ENCODE data around the gene HAUS8.
A peak's percentile ranks its signal among the peaks of the same experiment; 100 is the strongest.

The HAUS8 gene

GRCh38 chr19:17061691-17062090, 13.6 kb downstream of the HAUS8 start:
- no peaks in the 10 kb centered on the region for H3K9me3 ChIP-seq
- no peak overlapping the region for H3K4me3 ChIP-seq (ENCODE audit: low read depth in 1 of 2, low read length in 1 of 2)
- H3K4me1 ChIP-seq (ENCODE audit: control insufficient read depth in 1 of 2, insufficient read depth in 1 of 2, low read depth in 1 of 2, low read length in 1 of 2): peaks cover 10 to 19% of the 10 kb centered on the region in 2 experiments
- no peak for TF ChIP-seq CTCF (IDR thresholded peaks at IDR 0.05)
- peak overlapping the region; percentile 53 for H3K27ac ChIP-seq
- H3K27me3 ChIP-seq: no peaks in the 10 kb centered on the region
- peaks cover 24% of the 10 kb centered on the region for H3K36me3 ChIP-seq

- Histone ChIP-seq H3K4me3 (ENCODE audit: low read depth in 1 of 2, low read length in 1 of 2) (no peak overlapping the region), H3K36me3 (peaks cover 28% of the 10 kb centered on the region), H3K4me1 (ENCODE audit: control insufficient read depth in 1 of 2, insufficient read depth in 1 of 2, low read depth in 1 of 2, low read length in 1 of 2) (peaks cover 5 to 14% of the 10 kb centered on the region in 2 experiments), H3K27ac (peak overlapping the region; percentile 53), H3K27me3 (no peaks in the 10 kb centered on the region), H3K9me3 (no peaks in the 10 kb centered on the region)
- TF ChIP-seq CTCF (IDR thresholded peaks at IDR 0.05): no peak
These were observed 14.0 kb downstream of the HAUS8 start for GRCh38 chr19:17061205-17061604.

GRCh38 chr19:17060802-17061201, 14.4 kb downstream of the HAUS8 start:
- TF ChIP-seq CTCF (IDR thresholded peaks at IDR 0.05): no peak
- Histone ChIP-seq H3K4me1 (ENCODE audit: control insufficient read depth in 1 of 2, insufficient read depth in 1 of 2, low read depth in 1 of 2, low read length in 1 of 2) (peaks cover 4 to 12% of the 10 kb centered on the region in 2 experiments), H3K9me3 (no peaks in the 10 kb centered on the region), H3K4me3 (ENCODE audit: low read depth in 1 of 2, low read length in 1 of 2) (no peak overlapping the region), H3K27me3 (no peaks in the 10 kb centered on the region), H3K36me3 (peaks cover 32% of the 10 kb centered on the region), H3K27ac (peak overlapping the region; percentile 53)

- no peaks in the 10 kb centered on the region for H3K27me3 ChIP-seq
- no peaks in the 10 kb centered on the region for H3K9me3 ChIP-seq
- no peak for TF ChIP-seq CTCF (IDR thresholded peaks at IDR 0.05)
- peaks cover 4 to 12% of the 10 kb centered on the region in 2 experiments for H3K4me1 ChIP-seq (ENCODE audit: control insufficient read depth in 1 of 2, insufficient read depth in 1 of 2, low read depth in 1 of 2, low read length in 1 of 2)
- H3K27ac ChIP-seq: no peak overlapping the region
- H3K36me3 ChIP-seq: peaks cover 46% of the 10 kb centered on the region
- H3K4me3 ChIP-seq (ENCODE audit: low read depth in 1 of 2, low read length in 1 of 2): no peak overlapping the region
These were observed 17.0 kb downstream of the HAUS8 start for GRCh38 chr19:17058236-17058635.

GRCh38 chr19:17055636-17056035, 19.6 kb downstream of the HAUS8 start:
- no peak overlapping the region for H3K27ac ChIP-seq
- no peaks in the 10 kb centered on the region for H3K27me3 ChIP-seq
- H3K4me3 ChIP-seq (ENCODE audit: low read depth in 1 of 2, low read length in 1 of 2): no peak overlapping the region
- no peak for TF ChIP-seq CTCF (IDR thresholded peaks at IDR 0.05)
- no peaks in the 10 kb centered on the region for H3K9me3 ChIP-seq
- peaks cover 67% of the 10 kb centered on the region for H3K36me3 ChIP-seq
- peaks cover 1% of the 10 kb centered on the region in 2 experiments for H3K4me1 ChIP-seq (ENCODE audit: control insufficient read depth in 1 of 2, insufficient read depth in 1 of 2, low read depth in 1 of 2, low read length in 1 of 2)

- Histone ChIP-seq H3K4me1 (ENCODE audit: control insufficient read depth in 1 of 2, insufficient read depth in 1 of 2, low read depth in 1 of 2, low read length in 1 of 2) (no peaks in the 10 kb centered on the region), H3K27me3 (no peaks in the 10 kb centered on the region), H3K27ac (no peak overlapping the region), H3K4me3 (ENCODE audit: low read depth in 1 of 2, low read length in 1 of 2) (no peak overlapping the region), H3K36me3 (peaks cover 76% of the 10 kb centered on the region), H3K9me3 (no peaks in the 10 kb centered on the region)
- TF ChIP-seq CTCF (IDR thresholded peaks at IDR 0.05): no peak
These were observed 20.5 kb downstream of the HAUS8 start for GRCh38 chr19:17054746-17055145.
